B cell (primary cell): ENCODE data around the gene KRTAP5-9. TPM values are rescaled to one million over a fixed set of nuclear protein-coding genes. Genes with fewer than 3 reads are reported as not detected.

Experiments
- ATAC-seq: fragments of 200-7000 bp; cut with Tn5 transposase; one replicate; pipeline ENCODE4 v1.10.0; 2021; ENCODE audit warnings: low read depth, mild to moderate bottlenecking, moderate number of reproducible peaks, moderate library complexity
- CTCF ChIA-PET: fragments of 350-600 bp; sonication (Branson Sonifier 250); formaldehyde crosslinking; loops from one replicate; lab custom pipeline; 2021; ENCODE audit warnings: antibody characterized with exemption, inconsistent platforms; lab: Charles Lee
- POLR2A ChIA-PET: fragments of 350-600 bp; sonication (Branson Sonifier 250); formaldehyde crosslinking; loops from one replicate; lab custom pipeline; 2021; ENCODE audit warnings: antibody characterized with exemption; lab: Charles Lee
- DNase-seq: peaks from one replicate; pipeline ENCODE4 v3.0.0; 2013
- H2AFZ ChIP-seq: 2 replicates; pipeline ENCODE4 v1.6.1; 2012; ENCODE audit warnings: mild to moderate bottlenecking, low read depth, low read length; ENCODE audit not compliant: insufficient read depth, poor library complexity, severe bottlenecking
- H3K27ac ChIP-seq, 2 donors: 1 replicate in 1 of 2; 2 replicates in 1 of 2; pipeline ENCODE4 v1.5.1; 2012 to 2013; ENCODE audit warnings: low read length in 2 of 2, mild to moderate bottlenecking in 2 of 2, moderate library complexity in 1 of 2
- H3K27me3 ChIP-seq, 4 experiments: fragments of 200-600 bp in 1 of 4; sonication (generic) in 1 of 4; replicated peaks in 1 of 4; 1 replicate in 2 of 4; 2 replicates in 2 of 4; pipeline versions ENCODE4 v1.6.1 to v1.7.0; 2013 to 2016; ENCODE audit warnings: low read length in 3 of 4, mild to moderate bottlenecking in 2 of 4, mixed read lengths in 1 of 4, moderate library complexity in 1 of 4; ENCODE audit not compliant: insufficient read depth in 4 of 4, control insufficient read depth in 3 of 4; ENCODE audit errors: control extremely low read depth in 1 of 4
- H3K36me3 ChIP-seq, 2 experiments: replicated peaks in 1 of 2; 1 replicate in 1 of 2; 2 replicates in 1 of 2; pipeline versions ENCODE4 v1.6.1 to v1.7.1; 2013; ENCODE audit warnings: low read length in 1 of 2; ENCODE audit not compliant: insufficient read depth in 2 of 2, control insufficient read depth in 1 of 2; ENCODE audit errors: control extremely low read depth in 1 of 2, extremely low read depth in 1 of 2
- H3K4me1 ChIP-seq, 2 donors: fragments of 200-600 bp in 1 of 2; sonication (generic) in 1 of 2; 1 replicate in 1 of 2; 2 replicates in 1 of 2; pipeline versions ENCODE4 v1.5.1 to v1.6.1; 2013 to 2017; ENCODE audit warnings: low read length in 2 of 2; ENCODE audit not compliant: control insufficient read depth in 2 of 2, insufficient read depth in 2 of 2
- H3K4me2 ChIP-seq: replicated peaks from 2 replicates; pipeline ENCODE3; 2012; ENCODE audit warnings: mild to moderate bottlenecking, low read depth, low read length; ENCODE audit not compliant: poor library complexity, severe bottlenecking
- H3K4me3 ChIP-seq, 5 experiments: fragments of 200-600 bp in 1 of 5; sonication (generic) in 1 of 5; 1 replicate in 3 of 5; 2 replicates in 2 of 5; pipeline versions ENCODE4 v1.5.1 to v1.7.0; 2011 to 2016; ENCODE audit warnings: low read length in 4 of 5, mild to moderate bottlenecking in 4 of 5, low read depth in 2 of 5, control low read depth in 1 of 5, moderate library complexity in 1 of 5; ENCODE audit not compliant: insufficient read depth in 1 of 5; ENCODE audit errors: control extremely low read depth in 1 of 5, extremely low read depth in 1 of 5
- H3K79me2 ChIP-seq: fragments of 200-600 bp; sonication (generic); one replicate; pipeline ENCODE4 v1.6.0; 2016; ENCODE audit warnings: low read length; ENCODE audit not compliant: control insufficient read depth, insufficient read depth
- H3K9ac ChIP-seq: fragments of 200-600 bp; sonication (generic); 2 replicates; pipeline ENCODE4 v1.6.1; 2017; ENCODE audit warnings: mild to moderate bottlenecking, low read length, moderate library complexity
- H3K9me3 ChIP-seq, 3 donors: one replicate each; pipeline versions ENCODE4 v1.6.1 to v1.7.1; 2013; ENCODE audit warnings: low read length in 2 of 3; ENCODE audit not compliant: control insufficient read depth in 2 of 3, insufficient read depth in 1 of 3; ENCODE audit errors: control extremely low read depth in 1 of 3
- H4K20me1 ChIP-seq: 2 replicates; pipeline ENCODE4 v1.6.0; 2012; ENCODE audit warnings: mild to moderate bottlenecking, low read length; ENCODE audit not compliant: insufficient read depth, control insufficient read depth, poor library complexity, severe bottlenecking
- H3K27ac Mint-ChIP-seq: one replicate; pipeline ENCODE4 v1.8.0; 2021; ENCODE audit warnings: mixed read lengths
- H3K27me3 Mint-ChIP-seq: one replicate; pipeline ENCODE4 v1.8.0; 2021; ENCODE audit warnings: mixed read lengths
- H3K4me1 Mint-ChIP-seq: one replicate; pipeline ENCODE4 v1.8.0; 2021; ENCODE audit warnings: mixed read lengths
- H3K4me3 Mint-ChIP-seq: one replicate; pipeline ENCODE4 v1.8.0; 2021; ENCODE audit warnings: mixed read lengths
- H3K9me3 Mint-ChIP-seq: one replicate; pipeline ENCODE4 v1.8.0; 2022; ENCODE audit warnings: mixed read lengths; ENCODE audit not compliant: insufficient read depth
- CTCF ChIP-seq: fragments of 200-600 bp; IDR thresholded peaks from one replicate; pipeline ENCODE4 v1.8.0; 2022; ENCODE audit warnings: antibody characterized with exemption, mild to moderate bottlenecking
- EZH2 ChIP-seq: IDR thresholded peaks from 2 replicates; pipeline ENCODE4 v1.6.1; 2012; ENCODE audit warnings: borderline replicate concordance, low read depth, mild to moderate bottlenecking, moderate library complexity, low read length; ENCODE audit not compliant: insufficient read depth, poor library complexity, severe bottlenecking
- WGBS: methylation state at CpG from one replicate; pipeline ENCODE4 v1.1.5; 2013; ENCODE audit warnings: missing lambda C conversion rate; ENCODE audit not compliant: insufficient coverage; 5-methylcytosine and 5-hydroxymethylcytosine counted together
- intact Hi-C: fragments of 100-400 bp; cut with micrococcal nuclease; formaldehyde crosslinking; loops from one replicate; pipeline ENCODE4 v1.10.0; 2022
- polyA plus RNA-seq: library from polyadenylated mRNA; depleted of rRNA; stranded (reverse); fragments of >200 nt; gene quantifications from 2 replicates; pipeline ENCODE4 v1.2.3, GENCODE V29; 2012
- total RNA-seq, 2 donors: library from RNA; stranded (reverse); fragments of 120-200 nt in 1 of 2; gene quantifications; 1 replicate in 1 of 2; 2 replicates in 1 of 2; pipeline versions ENCODE4 v1.2.3 to v1.2.4, GENCODE V29; 2013 to 2022

KRTAP5-9 gene
- total and polyA plus RNA-seq, 2 donors (not counting 1 experiment from before 2014, with no cell fraction given), result 0.34 to 0.95 TPM

- CTCF ChIA-PET, result no interaction called here
- Histone ChIP-seq H3K4me1 (peaks cover 0 to 4% of the 10 kb centered on the region in 2 donors), H3K4me3 (no peak within 1 kb of the TSS), H2AFZ (no peak within 1 kb of the TSS), H3K79me2 (no peaks in the 10 kb centered on the region), H3K27me3 (peaks cover 0 to 16% (median 10%) of the 10 kb centered on the region in 4 experiments), H3K27ac (no peak within 1 kb of the TSS), H3K4me2 (no peak within 1 kb of the TSS), H4K20me1 (no peaks in the 10 kb centered on the region), H3K9ac (no peak within 1 kb of the TSS), H3K9me3 (no peaks in the 10 kb centered on the region), H3K36me3 (no peaks in the 10 kb centered on the region)
- POLR2A ChIA-PET, result no interaction called here
- Mint-ChIP-seq H3K27me3 (peaks cover 43% of the 10 kb centered on the region), H3K4me1 (no peaks in the 10 kb centered on the region), H3K4me3 (no peak within 1 kb of the TSS), H3K27ac (no peak within 1 kb of the TSS), H3K9me3 (peaks cover 2% of the 10 kb centered on the region)
- DNase-seq (no peak), ATAC-seq (no peak)
- 13% methylated on average over 3 of the region's 5 CpGs for WGBS
- intact Hi-C loops, result no loop called here
- TF ChIP-seq EZH2 (no peak), CTCF (no peak)
Measured at GRCh38 chr11:71565263-71565662, 17.0 kb downstream of the KRTAP5-9 start, which contains the start of gene KRTAP5-10. Gene KRTAP5-10 (plus strand): TSS chr11:71565563. CDS start chr11:71565588, 25 bp downstream.

- no peaks in the 10 kb centered on the region for H3K36me3 ChIP-seq
- peaks cover 0 to 4% of the 10 kb centered on the region in 2 donors for H3K4me1 ChIP-seq
- H3K27me3 ChIP-seq, result peaks cover 0 to 14% (median 10%) of the 10 kb centered on the region in 4 experiments
- ChIA-PET CTCF (no interaction called here), POLR2A (no interaction called here)
- no peak overlapping the region for H3K4me3 ChIP-seq
- intact Hi-C loops, result no loop called here
- no peak for ATAC-seq
- WGBS, result 77% methylated on average over 8 of the region's 10 CpGs
- H2AFZ ChIP-seq, result no peak overlapping the region
- H3K27me3 Mint-ChIP-seq, result peaks cover 41% of the 10 kb centered on the region
- no peaks in the 10 kb centered on the region for H3K9me3 ChIP-seq
- no peak for DNase-seq
- no peak overlapping the region for H3K27ac Mint-ChIP-seq
- H3K79me2 ChIP-seq, result no peaks in the 10 kb centered on the region
- H3K4me1 Mint-ChIP-seq, result no peaks in the 10 kb centered on the region
- H3K4me3 Mint-ChIP-seq, result no peak overlapping the region
- no peak overlapping the region for H3K27ac ChIP-seq
- no peaks in the 10 kb centered on the region for H3K9me3 Mint-ChIP-seq
- no peak for TF ChIP-seq CTCF
- no peak for TF ChIP-seq EZH2
- H4K20me1 ChIP-seq, result no peaks in the 10 kb centered on the region
- no peak overlapping the region for H3K9ac ChIP-seq
- no peak overlapping the region for H3K4me2 ChIP-seq
Measured at GRCh38 chr11:71566081-71566620, 17.9 kb downstream of the KRTAP5-9 start.
